Dermis microvascular lymphatic vessel endothelial cell (primary cell): Measurements from ENCODE around the gene SYT12. TPM values are rescaled to one million over a fixed set of nuclear protein-coding genes. Genes with fewer than 3 reads are reported as not detected.

Source experiments
- DNase-seq, 2 donors: peaks; one replicate each; pipeline versions ENCODE4 v3.0.0 to v3.0.0-alpha.2; 2010; ENCODE audit warnings: low read depth in 2 of 2
- total RNA-seq: library from RNA; depleted of rRNA; stranded (reverse); fragments of >200 nt; gene quantifications from 2 replicates; pipeline ENCODE4 v1.2.1, GENCODE V29; 2014

The SYT12 gene
- total RNA-seq, 1 donor from 2014 or later = under 0.01 TPM

DNA sequence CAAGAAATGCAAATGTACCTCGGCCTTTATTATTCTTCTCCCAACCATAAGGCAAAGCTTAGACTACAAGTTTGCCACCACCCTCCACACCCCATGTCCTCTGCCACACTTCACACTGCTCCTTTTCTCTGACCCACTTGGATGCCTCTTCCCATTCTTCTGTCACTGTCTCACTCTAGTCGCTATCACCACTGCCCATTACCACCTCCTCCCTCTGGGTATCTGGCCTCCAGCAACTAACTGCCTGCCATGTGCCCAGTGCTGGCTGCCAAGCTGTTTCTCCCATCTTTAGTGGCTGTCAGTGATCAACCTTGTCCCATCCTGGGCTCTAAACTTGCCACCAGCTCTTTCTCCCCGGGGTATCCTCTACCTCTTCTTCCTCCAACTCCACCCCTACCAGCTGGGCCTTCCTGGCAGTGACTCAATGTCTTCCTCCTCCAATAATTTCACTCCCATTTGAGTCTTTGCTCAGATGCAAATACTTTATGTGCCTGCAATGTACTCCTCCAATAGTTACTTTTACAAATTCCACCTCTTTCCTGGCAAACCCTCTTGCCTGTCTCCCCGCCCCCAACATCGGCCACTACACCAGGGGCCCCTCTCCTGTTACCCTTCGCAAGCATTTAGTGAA lies 76.0 kb downstream of the SYT12 start:
- no peak for DNase-seq

DNA sequence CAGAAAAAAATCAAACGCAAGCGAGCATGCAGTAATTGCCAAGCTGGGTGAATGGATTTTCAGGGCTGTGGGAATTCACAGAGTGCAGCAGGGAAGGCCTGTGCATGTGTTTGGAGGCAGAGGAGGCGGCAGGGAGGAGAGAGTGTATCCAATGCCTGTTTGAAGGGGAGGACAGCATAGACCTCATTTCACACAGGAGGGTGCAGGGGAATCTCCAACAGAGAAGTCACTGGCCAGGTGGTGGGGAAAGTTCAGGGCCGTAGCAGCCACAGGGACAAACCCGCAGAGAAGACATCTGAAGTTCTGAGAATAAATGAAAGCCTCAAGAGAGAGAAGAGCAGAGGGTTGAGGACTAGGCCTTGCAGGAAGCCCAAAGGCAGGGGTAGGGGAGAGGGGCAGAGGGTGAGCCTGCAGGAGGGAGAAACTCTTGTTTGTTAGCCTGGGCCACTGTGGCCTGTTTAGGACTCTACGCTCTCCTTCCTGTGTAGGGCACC lies 76.9 kb downstream of the SYT12 start:
- no peak for DNase-seq

Other genes with a start within 250 kb of the SYT12 start
- 15.3 and 19.1 TPM in 2 replicates for gene RCE1, start 179.7 kb upstream of the SYT12 start, total RNA-seq
- 17.1 and 21.1 TPM in 2 replicates for gene LRFN4, start 166.1 kb upstream of the SYT12 start, total RNA-seq
- 8.9 and 9.1 TPM in 2 replicates for gene PC, start 64.8 kb upstream of the SYT12 start, total RNA-seq
- gene C11orf86, start 47.8 kb upstream of the SYT12 start, total RNA-seq = not detected in 2 replicates
- gene RHOD, start 33.7 kb downstream of the SYT12 start, total RNA-seq = 16.9 and 24.0 TPM in 2 replicates
- 28.1 and 35.7 TPM in 2 replicates for gene KDM2A, start 96.1 kb downstream of the SYT12 start, total RNA-seq
- gene GRK2, start 243.3 kb downstream of the SYT12 start, total RNA-seq = 25.9 and 37.7 TPM in 2 replicates